ENCODE measurements around the gene LRRC23.

LRRC23 gene

DNA sequence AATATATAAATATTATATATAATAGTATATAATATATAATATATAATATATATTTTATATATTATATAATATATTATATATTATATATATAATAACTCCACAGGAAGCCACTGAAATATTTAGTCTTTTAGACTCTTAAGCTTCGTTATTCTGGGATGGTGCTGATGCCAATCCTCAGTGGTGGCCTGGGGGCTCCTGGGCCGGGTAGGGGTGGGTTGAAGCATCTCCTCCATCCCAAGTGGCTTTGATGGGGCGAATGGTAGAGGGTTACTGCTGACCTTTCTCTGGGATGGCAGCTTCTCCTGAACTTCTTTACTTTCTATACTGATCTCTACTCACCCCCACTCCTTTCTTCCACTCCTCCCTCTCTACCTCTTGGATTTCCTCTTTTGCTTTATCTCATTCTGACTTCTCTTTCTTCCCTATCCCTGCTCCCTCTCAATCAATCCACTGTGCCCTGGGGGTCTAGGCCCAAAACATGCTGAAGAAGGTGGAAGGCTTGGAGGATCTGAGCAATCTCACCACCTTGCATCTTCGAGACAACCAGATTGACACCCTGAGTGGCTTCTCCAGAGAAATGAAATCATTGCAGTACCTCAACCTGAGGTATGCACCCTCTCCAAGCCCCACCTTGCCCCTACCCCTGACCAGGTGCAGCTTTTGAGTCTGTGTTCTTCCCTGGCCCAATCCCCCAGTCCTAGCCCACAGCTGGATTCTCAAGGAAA is 5.0 kb downstream of the LRRC23 start:
- H3K4me1 ChIP-seq: peaks cover 0 to 14% (median 11%) of the 10 kb centered on the region in 4 donors
- no peaks in the 10 kb centered on the region for H3K9me3 ChIP-seq
- H3K27ac ChIP-seq: no peak overlapping the region
- TF ChIP-seq, protein P1, sequence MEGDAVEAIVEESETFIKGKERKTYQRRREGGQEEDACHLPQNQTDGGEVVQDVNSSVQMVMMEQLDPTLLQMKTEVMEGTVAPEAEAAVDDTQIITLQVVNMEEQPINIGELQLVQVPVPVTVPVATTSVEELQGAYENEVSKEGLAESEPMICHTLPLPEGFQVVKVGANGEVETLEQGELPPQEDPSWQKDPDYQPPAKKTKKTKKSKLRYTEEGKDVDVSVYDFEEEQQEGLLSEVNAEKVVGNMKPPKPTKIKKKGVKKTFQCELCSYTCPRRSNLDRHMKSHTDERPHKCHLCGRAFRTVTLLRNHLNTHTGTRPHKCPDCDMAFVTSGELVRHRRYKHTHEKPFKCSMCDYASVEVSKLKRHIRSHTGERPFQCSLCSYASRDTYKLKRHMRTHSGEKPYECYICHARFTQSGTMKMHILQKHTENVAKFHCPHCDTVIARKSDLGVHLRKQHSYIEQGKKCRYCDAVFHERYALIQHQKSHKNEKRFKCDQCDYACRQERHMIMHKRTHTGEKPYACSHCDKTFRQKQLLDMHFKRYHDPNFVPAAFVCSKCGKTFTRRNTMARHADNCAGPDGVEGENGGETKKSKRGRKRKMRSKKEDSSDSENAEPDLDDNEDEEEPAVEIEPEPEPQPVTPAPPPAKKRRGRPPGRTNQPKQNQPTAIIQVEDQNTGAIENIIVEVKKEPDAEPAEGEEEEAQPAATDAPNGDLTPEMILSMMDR (IDR thresholded peaks at IDR 0.05): no peak
- peaks cover 0 to 14% (median 14%) of the 10 kb centered on the region in 3 donors for H3K36me3 ChIP-seq
- intact Hi-C loops (cut with DNase I; ENCODE audit: low total_unique reads): no loop called here
- H3K4me3 ChIP-seq: no peak overlapping the region
- H3K27me3 ChIP-seq: no peaks in the 10 kb centered on the region
- no peak for DNase-seq

DNA sequence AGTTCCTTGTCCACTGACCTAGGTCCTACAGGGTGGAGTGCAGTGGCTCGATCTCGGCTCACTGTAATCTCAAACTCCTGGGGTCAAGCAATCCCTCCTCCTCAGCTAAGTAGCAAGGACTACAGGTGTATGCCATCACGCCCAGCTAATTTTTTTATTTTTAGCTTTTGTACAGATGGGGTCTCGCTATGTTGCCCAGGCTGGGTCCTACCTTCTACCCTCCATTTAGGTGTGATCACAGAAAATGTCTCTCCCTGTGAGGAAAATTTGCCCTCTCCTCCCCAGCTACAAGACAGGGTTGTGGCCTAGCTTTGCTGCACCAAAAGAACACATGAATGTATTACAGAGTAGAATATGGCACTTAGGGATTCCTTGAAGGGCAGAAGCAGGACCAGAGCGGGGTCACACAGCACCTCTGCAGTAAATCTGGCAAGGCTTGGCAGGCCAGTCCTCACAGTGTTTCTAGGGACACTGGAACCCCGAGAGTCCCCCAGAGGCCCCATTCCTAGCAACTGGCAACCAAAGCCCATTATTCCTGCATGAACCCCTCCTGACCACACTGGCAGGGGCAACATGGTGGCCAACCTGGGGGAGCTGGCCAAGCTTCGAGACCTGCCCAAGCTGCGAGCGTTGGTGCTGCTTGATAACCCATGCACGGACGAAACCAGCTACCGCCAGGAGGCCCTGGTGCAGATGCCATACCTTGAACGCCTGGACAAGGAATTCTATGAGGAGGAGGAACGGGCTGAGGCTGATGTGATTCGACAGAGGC is 7.7 kb downstream of the LRRC23 start:
- peaks cover 0 to 19% (median 16%) of the 10 kb centered on the region in 4 donors for H3K4me1 ChIP-seq
- intact Hi-C loops (cut with DNase I; ENCODE audit: low total_unique reads): no loop called here
- H3K27ac ChIP-seq: peak overlapping the region in 1 of 2 donors; percentile 96
- H3K9me3 ChIP-seq: no peaks in the 10 kb centered on the region
- peaks cover 0 to 20% (median 13%) of the 10 kb centered on the region in 3 donors for H3K36me3 ChIP-seq
- H3K27me3 ChIP-seq: no peaks in the 10 kb centered on the region
- H3K4me3 ChIP-seq: no peak overlapping the region
- TF ChIP-seq, protein P1 (IDR thresholded peaks at IDR 0.05): no peak
- DNase-seq: peak in 1 of 2 donors; percentile 65

DNA sequence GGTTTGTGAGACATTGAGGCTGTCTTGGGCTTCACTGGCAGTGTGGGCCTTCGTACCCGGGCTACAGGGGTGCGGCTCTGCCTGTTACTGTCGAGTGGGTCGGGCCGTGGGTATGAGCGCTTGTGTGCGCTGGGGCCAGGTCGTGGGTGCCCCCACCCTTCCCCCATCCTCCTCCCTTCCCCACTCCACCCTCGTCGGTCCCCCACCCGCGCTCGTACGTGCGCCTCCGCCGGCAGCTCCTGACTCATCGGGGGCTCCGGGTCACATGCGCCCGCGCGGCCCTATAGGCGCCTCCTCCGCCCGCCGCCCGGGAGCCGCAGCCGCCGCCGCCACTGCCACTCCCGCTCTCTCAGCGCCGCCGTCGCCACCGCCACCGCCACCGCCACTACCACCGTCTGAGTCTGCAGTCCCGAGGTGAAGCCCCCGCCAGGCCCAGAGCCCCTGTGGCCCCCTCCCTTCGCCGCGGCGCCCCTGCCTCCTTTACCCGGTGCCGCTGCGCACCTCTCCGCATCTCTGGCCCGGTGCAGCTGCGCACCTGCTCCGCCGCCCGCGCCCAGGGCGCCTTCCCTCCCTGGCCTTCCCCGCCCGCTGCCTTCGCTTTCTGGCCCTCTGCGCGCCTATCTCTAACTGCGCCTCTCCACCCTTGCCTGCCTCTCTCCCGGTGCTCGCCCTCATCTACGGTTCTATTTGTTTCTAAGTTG is 9.8 kb downstream of the LRRC23 start, which contains the start of gene ENO2:
Gene ENO2, plus strand, starts transcription at position 335 of the 701 bp plus-strand sequence. CDS start 1,253 bp downstream, outside the sequence.
- intact Hi-C loops (cut with DNase I; ENCODE audit: low total_unique reads): no loop called here
- TF ChIP-seq, protein P1 (IDR thresholded peaks at IDR 0.05): no peak
- H3K4me3 ChIP-seq: peak within 1 kb of the TSS; percentile 68 to 72
- peaks cover 0 to 34% (median 15%) of the 10 kb centered on the region in 3 donors for H3K36me3 ChIP-seq
- peak; percentile 81 to 93 for DNase-seq
- H3K9me3 ChIP-seq: no peaks in the 10 kb centered on the region
- H3K4me1 ChIP-seq: peaks cover 0 to 19% (median 16%) of the 10 kb centered on the region in 4 donors
- no peaks in the 10 kb centered on the region for H3K27me3 ChIP-seq
- H3K27ac ChIP-seq: peak within 1 kb of the TSS; percentile 96 to 97

DNA sequence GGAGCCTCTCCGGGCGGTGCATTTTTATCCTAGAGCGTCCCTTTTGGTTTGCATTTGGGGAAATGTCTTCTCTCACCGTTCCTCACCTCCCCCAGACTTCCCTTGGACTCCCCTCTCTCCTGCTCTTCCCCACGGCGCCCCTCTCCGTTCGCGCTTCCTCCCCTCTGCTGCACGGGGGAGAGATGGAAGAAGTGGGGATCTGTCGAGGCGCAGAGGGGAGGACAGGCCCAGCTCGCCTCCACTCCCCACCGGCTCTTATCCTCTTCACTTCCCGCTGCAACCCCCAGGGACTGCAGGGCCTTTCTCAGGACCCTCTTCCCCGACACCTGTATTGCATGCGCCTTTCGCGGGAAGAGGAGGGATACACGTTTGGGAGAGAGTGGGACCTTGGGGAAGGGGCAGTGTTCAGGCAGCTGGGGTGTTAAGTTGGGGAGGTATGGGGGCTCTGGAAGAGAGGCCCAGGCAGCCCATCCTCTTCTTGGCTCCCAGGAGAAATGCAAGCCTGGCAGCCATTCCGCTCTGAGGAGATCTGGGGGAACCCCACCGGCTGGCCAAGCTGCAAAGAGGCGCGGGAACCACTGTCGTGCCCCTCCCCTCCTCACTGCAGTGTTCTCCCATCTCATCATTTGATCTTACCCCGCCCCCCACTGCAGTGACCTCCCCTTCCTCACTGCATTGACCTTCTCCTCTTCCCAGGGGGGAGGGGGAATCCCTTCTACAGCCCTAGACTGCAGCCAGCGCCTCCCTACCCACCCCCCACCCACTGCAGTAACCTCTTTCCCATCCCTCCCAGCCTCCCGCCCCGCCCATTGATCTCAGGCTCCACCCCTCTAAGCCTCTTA is 10.5 kb downstream of the LRRC23 start:
- Histone ChIP-seq H3K9me3 (no peaks in the 10 kb centered on the region), H3K4me1 (peaks cover 0 to 19% (median 16%) of the 10 kb centered on the region in 4 donors), H3K36me3 (peaks cover 0 to 40% (median 15%) of the 10 kb centered on the region in 3 donors), H3K4me3 (peak overlapping the region; percentile 68 to 72), H3K27me3 (no peaks in the 10 kb centered on the region), H3K27ac (peak overlapping the region; percentile 96 to 97)
- intact Hi-C loops (cut with DNase I; ENCODE audit: low total_unique reads): no loop called here
- TF ChIP-seq, protein P1 (IDR thresholded peaks at IDR 0.05): no peak
- peak in 1 of 2 donors; percentile 82 for DNase-seq

Data from tibial artery (tissue), 4 donors.